ENCODE measurements around the gene SBNO2.

The SBNO2 gene, protein sequence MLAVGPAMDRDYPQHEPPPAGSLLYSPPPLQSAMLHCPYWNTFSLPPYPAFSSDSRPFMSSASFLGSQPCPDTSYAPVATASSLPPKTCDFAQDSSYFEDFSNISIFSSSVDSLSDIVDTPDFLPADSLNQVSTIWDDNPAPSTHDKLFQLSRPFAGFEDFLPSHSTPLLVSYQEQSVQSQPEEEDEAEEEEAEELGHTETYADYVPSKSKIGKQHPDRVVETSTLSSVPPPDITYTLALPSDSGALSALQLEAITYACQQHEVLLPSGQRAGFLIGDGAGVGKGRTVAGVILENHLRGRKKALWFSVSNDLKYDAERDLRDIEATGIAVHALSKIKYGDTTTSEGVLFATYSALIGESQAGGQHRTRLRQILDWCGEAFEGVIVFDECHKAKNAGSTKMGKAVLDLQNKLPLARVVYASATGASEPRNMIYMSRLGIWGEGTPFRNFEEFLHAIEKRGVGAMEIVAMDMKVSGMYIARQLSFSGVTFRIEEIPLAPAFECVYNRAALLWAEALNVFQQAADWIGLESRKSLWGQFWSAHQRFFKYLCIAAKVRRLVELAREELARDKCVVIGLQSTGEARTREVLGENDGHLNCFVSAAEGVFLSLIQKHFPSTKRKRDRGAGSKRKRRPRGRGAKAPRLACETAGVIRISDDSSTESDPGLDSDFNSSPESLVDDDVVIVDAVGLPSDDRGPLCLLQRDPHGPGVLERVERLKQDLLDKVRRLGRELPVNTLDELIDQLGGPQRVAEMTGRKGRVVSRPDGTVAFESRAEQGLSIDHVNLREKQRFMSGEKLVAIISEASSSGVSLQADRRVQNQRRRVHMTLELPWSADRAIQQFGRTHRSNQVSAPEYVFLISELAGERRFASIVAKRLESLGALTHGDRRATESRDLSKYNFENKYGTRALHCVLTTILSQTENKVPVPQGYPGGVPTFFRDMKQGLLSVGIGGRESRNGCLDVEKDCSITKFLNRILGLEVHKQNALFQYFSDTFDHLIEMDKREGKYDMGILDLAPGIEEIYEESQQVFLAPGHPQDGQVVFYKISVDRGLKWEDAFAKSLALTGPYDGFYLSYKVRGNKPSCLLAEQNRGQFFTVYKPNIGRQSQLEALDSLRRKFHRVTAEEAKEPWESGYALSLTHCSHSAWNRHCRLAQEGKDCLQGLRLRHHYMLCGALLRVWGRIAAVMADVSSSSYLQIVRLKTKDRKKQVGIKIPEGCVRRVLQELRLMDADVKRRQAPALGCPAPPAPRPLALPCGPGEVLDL (N-terminal part only)

DNA sequence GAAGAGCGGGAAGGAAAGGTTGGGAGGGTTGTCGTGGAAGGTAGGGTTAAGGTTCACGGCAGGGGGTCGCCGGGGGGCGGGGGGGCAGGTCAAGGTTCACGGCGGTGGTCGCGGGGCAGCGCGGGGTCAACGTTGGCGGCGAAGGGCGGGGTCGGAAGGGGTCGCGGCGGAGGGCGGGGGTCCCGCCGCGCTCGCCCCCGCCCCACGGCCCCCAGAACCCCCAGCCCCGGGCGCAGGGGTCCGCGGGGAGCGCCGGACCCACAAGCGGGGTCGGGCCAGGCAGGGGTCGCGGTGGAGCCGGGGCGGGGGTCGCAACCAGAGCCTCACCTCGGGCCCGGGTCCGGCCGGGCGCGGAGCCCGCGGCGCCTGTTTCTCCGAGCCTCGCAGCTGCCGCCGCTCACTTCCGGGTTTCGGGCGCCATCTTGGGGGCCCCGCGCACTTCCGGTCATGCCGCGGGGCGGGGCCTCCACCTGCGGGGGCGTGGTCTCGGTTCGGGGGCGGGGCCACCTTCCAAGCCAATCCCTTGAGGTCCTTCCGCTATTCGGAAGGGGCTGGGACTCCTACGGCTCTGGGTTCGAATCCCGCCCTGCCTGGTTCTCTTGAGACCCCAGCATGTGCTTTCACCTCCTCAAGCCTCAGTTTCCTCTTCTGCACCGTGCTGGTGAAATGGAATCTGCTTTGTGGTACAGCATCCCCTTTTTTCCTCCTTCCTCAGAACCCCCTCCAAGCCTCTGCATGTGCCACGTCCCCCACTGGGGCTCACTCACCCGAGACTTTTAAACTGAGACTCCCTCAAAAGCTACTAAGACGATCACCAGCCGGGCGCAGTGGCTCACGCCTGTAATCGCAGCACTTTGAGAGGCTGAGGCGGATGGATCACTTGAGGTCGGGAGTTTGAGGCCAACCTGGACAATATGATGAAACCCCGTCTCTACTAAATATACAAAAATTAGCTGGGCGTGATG is at the start of gene SBNO2:
SBNO2 (minus strand) TSS at position 424 of the 965 bp plus-strand sequence. CDS start 19,992 bp downstream, outside the sequence.
- peak; percentile 70 for DNase-seq (ENCODE audit: low spot score)

DNA sequence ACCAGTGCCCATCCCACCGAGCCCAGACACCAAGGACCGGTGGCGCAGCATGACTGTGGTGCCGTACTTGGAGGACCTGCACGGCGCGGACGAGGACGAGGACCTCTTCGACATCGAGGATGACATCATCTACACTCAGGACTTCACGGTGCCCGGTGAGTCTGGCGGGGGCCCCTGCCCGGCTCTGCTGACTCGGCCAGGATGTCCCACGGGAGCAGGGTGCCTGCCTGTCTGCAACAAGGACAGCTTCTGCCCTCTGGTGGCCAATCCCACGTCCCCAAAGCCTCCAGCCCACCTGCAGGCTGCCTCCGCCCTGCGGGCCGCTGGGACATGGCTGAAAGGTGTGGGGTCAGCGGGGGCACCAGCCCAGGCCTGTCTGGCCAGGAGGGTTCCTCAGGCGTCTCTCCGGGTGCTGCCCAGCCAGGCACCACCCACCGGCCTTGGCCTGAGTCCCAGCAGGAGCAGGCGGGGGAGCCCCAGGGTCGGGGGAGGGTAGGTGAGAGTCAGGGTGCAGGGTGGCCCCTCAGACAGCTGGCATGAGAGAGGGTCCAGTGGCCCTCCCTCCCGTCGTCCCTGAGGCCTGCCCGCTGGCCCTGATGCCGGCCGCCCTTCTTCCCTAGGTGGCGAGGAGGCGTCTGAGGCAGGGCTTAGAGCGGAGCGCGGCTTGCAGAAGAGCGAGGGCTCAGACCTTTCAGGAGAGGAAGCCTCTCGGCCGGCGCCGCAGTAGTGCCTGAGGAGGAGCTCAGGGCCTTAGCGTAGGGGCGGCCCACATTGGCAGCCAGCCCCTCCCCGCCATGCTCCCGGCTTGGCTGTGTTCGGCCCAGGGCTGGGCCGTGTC is 49.2 kb upstream of the SBNO2 start:
- DNase-seq (ENCODE audit: low spot score), result no peak

DNA sequence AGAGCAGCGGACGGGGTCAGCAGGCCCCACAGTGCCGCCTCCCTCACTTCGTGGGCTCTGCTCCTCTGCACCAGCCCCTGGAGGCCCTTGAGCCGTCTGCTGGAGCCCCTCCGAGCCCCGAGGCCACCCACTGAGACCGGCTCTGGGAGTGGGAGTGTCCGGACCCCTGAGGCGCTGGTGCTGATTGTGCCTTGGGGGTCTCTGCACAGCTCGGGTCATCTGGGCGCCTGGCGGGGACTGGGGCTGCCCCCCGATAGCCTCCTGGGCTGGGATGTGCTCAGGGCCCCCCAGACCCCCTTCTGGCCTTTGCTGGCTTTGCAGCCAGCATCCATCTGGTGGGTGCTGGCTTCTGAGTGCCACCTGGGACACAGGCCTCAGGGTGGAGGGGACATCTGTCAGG is 48.3 kb upstream of the SBNO2 start:
- DNase-seq (ENCODE audit: low spot score), result no peak

DNA sequence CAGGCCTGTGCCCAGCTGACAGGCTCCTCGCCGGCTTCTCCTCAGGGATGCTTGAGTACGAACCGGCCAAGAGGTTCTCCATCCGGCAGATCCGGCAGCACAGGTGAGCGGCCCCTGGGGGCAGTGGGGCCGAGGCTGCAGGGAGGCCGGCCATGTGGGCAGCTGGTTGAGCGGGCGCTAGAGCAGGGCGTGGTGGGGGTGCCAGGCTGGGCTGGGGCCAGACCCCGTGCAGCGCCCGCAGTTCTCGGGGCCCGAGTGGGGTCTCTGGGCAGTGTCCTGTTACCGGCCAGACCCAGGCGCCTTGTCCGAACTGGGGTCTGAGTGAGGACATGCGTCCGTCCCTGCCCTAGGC is 47.8 kb upstream of the SBNO2 start:
- no peak for DNase-seq (ENCODE audit: low spot score)

DNA sequence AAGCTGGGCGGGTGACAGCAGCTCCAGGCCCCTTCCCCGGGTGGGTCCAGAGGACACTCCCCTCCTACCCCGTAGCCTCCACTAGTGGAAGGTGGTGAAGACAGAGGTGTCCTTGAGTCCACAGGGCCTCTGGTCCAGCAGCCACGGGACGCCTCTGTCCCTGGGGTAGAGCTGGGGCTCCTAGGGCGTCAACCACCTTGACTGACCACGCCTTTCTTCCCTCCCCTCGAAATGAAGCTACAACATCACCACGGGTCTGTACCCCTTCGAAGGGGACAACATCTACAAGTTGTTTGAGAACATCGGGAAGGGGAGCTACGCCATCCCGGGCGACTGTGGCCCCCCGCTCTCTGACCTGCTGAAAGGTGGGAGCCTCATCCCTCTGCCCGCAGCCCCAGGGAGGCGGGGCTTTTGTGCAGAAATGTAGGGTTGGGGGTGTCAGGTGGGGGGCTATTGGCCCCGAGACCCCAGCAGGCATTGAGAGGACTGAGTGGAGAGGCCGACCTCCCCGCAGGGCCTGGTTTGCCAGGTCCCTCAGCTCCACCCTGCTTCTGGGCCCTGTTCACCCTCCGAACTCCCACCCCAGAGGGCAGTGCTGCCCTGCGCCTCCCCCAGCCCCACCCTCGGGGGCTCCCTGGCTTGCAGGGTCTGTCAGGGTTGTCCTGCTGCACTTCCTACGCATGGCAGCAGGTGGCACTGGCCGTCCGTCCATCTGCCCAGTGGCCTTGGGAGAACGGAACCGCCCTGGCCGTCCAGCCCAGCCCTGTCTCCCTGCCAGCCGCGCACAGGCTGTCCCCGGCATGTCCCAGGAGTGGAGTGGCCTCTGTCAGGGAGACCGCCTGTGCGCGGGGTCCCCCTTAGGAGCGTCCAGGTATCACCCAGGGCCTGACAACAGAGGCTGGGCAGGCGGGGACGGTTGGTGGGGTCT is 47.2 kb upstream of the SBNO2 start:
- peak; percentile 72 for DNase-seq (ENCODE audit: low spot score)

DNA sequence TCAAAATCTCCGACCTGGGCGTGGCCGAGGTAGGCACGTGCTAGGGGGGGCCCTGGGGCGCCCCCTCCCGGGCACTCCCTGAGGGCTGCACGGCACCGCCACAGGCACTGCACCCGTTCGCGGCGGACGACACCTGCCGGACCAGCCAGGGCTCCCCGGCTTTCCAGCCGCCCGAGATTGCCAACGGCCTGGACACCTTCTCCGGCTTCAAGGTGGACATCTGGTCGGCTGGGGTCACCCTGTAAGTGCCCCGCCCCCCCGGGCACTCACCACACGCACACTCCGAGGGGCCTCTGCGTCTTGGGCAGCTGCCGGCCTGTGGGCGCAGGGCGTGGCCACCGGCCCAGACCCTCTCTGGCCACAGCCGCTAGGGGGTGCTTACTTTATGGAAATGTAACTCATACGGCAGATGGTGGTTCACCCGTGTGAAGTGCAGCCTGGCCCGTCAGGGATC is 46.4 kb upstream of the SBNO2 start:
- DNase-seq (ENCODE audit: low spot score), result no peak

DNA sequence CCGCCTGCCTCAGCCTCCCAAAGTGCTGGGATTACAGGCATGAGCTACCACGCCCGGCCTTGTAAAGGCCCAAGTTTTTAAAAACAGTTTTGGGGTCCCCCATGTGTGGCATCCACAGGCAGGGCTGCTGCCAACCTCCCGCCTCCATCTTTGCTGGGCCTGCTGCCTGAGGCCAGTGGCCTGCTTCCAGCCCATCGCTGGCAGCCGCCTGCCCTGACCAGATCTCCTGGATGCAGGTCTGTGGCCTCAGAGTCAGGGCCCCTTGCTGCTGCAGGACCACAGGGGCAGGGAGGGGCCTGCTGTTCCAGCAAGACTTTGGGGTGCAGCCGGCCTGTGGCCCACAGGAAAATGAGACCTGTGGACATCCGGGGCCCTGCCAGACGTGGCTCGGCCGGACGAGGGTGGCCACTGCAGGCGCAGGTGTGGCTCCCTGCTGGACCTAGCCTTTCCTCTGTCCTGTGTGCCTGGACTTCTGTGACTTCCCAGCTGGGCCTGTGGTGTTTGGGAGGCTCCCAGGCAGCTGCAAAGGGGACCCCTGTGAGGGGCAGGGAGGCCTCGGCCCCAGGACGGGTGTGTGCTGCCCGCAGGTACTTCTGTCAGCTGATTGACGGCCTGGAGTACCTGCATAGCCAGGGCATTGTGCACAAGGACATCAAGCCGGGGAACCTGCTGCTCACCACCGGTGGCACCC is 45.9 kb upstream of the SBNO2 start:
- no peak for DNase-seq (ENCODE audit: low spot score)

DNA sequence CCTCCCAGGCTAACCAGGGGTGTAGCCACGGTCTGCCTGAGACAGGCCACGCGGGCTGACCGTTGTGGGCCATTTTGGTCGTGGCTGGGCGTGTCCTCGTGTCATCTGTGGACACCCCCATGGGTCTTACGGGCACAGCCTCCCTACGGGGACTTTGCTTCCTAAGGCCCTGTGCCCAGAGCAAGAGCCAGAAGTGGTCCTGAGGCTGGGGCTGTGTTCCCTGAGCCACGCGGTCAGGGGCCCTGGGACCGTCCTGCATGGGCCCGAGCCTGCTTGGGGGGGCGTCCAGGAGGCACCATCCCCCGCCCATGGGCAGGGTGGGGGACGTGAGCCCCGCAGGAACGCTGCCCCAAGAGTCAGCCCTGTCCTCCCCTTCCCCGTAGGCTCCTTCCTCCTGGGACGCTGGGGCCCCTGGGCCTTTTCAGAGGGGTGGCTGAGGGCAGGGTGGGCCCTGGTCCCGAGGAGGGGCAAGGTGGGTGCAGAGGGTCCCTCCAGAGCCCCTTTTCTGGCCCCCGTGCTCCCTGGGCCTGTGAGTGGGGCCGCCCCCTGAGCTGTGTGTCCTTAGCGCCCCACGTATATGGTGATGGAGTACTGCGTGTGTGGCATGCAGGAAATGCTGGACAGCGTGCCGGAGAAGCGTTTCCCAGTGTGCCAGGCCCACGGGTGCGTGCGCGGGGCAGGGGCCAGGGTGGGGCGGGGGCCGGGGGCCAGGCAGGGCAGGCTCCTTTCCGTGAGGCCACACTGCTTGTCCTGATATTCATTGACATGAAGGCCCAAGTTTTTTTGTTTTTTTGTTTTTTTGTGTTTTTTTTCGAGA is 44.9 kb upstream of the SBNO2 start:
- no peak for DNase-seq (ENCODE audit: low spot score)

DNA sequence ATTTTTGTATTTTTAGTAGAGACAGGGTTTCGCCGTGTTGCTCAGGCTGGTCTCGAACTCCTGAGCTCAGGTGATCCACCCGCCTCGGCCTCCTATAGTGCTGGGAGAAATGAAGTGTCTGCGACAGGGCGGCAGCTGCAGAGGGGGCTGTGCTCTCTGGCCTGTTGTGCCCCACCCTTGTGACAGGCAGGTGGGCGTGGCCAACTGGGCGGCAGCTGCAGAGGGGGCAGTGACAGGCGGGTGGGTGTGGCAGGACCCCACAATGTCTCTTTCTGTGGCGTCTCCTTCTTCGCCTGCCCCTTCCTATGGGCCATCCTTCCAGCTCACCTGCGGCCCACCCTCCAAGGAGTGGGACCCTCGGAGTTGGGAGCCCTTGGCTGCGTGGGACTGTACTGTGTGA is 43.3 kb upstream of the SBNO2 start:
- DNase-seq (ENCODE audit: low spot score), result no peak

DNA sequence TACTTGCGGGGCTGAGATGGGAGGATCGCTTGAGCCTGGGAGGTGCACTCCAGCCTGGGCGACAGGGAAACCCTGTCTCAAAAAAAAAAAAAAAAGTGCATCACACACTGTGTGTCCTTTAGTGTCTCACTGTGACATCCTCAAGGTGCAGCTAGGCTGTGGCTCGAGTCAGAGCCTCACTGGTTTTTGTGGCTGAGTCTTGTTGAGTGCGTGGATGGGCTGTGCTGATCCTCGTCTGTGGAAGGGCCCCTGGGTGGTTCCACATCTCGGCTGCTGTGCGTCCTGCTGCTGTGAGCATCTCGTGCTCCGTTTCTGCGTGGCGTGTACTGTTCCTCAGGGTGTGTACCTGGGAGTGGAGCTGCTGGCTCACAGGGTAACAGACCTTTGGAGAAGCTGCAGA is 42.7 kb upstream of the SBNO2 start:
- no peak for DNase-seq (ENCODE audit: low spot score)

DNA sequence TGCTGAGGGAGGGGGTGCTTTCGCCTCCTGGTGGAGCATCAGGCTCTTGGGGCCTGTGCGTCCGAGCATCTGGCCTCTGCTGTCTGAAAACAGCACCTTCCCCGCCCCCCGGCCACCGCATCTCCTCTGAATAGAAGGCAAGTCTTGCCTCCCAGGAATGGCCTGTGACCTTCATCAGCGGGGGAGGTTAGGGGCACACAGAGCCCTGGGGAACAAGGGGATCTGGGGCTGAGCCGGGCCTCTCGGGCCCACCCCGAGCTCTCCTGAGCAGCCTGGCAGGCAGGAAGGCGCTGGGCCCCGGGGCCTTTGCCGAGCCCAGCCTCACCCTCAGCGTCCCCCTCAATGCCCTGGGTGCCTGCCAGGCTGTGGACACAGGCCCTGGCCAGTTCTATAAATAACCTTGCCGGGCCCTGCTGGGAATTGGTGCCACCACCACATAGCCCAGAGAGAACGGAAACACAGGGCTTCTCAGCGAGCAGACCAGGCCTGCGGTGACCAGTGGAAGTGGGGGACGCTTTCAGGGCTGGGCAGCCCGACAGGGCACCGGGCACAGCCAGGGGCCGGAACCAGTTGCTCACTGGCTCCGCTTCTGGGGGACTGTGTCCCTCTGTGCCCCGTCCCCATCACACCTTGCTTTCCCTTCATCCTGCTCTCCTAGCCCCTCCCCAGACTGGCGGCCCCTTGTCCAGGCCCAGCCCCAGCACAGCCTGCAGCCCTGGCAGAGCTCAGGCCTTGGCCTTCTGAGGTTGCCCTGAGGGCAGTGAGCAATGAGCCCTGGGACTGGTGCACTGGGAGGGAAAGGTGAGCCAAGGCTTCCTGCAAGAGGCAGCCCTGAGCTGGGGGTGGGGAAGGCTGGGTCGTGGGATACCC is 41.0 kb upstream of the SBNO2 start:
- peak; percentile 73 for DNase-seq (ENCODE audit: low spot score)

DNA sequence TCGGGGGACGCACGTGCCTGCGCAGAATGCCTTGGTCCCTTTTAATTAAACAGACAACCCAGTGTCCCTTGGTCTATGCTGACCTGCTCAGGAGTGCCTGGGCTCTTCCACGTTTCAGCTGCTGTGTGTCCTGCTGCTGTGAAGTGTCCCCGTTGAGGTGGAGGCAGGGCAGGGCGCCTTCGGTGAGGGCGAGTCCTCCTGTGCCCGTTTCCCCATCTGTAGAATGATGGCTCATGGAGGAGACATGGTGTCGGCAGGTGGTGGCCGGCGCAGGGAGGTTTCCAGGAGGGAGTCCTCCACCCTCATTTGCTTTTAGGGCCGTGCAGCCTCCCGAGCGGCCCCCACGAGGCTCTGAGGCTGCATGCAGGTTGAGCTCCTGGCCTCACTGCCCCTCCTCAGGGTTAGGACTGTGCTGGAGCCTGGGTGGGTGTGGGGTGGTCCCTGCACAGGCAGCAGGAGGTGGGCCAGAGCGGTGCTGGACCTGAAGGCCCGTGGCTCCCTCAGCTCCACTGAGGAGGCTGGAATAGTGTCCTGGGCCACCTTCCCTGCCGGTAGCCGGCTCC is 40.3 kb upstream of the SBNO2 start:
- no peak for DNase-seq (ENCODE audit: low spot score)

DNA sequence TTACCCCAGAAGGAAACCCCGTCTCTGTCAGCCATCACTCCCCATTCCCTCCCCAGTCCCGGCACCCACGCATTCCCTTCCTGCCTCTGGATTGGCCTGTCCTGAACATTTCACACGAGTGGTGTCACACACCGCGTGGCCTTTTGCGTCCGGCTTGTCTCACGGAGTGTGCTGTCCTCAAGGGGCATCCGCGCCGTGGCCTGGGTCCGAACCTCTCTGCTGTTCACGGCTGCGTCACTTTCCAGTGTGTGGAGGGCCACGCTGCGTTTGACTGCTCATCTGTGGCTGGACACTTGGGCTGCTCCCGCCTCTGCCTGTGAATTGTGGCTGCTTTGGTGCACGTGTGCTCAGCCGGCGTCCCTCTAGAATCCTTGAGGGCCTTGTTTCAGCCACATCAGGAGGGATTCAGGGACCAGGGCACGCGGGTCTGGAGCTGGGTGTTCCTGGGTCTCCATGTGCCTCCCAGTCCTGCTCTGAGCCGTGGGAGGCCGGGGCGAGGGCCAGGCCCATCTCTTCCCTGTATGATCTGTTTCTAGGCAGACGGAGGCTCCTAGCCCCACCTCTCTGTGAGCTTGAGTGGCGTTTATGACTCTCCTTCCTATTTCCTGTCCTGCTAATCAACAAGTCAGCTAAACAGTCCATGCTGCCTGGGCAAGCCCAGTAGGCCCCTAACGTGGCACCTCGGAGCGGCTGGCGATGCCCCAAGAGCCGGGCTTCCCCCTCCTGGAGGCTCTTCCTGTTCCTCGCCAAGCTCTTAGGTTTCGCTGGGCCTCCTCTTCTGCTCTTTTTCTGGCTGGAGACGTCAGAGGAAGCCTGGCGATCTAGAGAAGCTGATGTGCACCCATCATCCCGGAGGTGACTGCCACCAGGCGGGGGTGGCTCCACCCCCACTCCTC is 39.6 kb upstream of the SBNO2 start:
- DNase-seq (ENCODE audit: low spot score), result peak; percentile 63

DNA sequence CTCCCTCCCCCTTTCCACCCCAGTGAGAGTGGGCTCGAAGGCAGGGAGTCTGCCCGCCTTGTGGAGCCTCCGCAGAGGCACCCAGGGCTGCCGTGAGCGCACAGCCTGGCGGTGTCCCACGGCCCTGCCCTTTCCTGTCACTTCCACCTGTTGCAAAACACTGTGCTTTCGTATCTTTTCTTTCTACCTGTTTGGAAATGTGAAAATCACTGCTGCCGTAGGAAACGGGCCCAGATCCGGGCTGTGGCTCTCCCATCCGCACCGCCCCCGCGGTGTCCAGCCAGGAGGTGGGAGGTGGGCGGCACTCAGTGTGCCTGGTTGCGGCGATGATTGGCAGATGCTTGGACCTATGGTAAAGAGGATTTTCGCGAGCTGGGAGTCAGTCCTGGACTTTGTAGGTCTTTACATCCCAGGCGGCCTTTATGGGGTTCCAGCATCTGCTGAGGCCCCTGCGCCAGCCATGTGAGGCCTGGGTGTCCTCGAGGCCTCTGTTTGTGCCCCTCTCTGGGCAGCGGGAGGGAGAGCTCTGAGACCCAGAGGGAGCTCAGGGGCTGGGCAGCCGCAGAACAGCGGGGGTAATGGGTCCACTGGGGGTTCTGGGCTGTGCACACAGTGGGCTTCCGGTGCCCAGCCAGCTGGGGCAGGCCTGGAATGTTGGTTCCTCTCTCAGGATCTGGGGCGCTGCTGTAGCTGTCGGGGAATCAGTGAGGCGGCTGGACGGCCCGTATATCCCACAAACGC is 37.6 kb upstream of the SBNO2 start:
- DNase-seq (ENCODE audit: low spot score), result no peak

DNA sequence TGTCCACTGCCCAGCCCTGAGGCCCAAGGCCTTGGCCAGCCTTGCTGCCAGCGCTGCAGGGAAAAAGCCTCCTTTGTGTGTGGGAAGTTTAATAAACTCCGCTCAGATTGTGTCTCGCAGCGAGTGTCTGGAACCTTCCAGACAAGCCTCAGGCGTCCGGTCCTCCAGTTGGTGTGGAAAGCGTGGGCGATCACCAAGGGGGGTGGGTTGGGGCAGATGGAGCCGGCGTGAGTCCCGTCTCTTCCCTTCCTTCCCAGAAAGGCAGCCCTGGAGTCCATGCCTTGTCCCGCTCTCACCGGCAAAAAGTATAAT is 36.1 kb upstream of the SBNO2 start:
- DNase-seq (ENCODE audit: low spot score), result peak; percentile 83

Data from globus pallidus (tissue), 1 donor.